IMR-90 (cell line): ENCODE data around the gene TFAP2E. TPM values are rescaled to one million over a fixed set of nuclear protein-coding genes. Genes with fewer than 3 reads are reported as not detected.

Experiments
- ATAC-seq: fragments of 200-7000 bp; cut with Tn5 transposase; 2 replicates; pipeline ENCODE4 v1.9.1; 2020; ENCODE audit warnings: low read depth, mild to moderate bottlenecking, moderate library complexity
- BruUV-seq: library from RNA; stranded (reverse); fragments of 400-500 nt; replicated peaks from 2 replicates; lab custom pipeline; 2021; lab: Mats Ljungman, UMichigan
- CTCF ChIA-PET: fragments of 300-600 bp; formaldehyde crosslinking; extraction: SDS; loops from one replicate; lab custom pipeline; 2021; ENCODE audit warnings: antibody characterized with exemption; lab: Yijun Ruan, JAX
- POLR2A ChIA-PET: fragments of 300-600 bp; sonication (Branson Sonifier 250); formaldehyde crosslinking; loops from one replicate; lab custom pipeline; 2022; ENCODE audit warnings: antibody characterized with exemption; ENCODE audit not compliant: unreplicated experiment; lab: Charles Lee
- DNase-seq: peaks from one replicate; pipeline ENCODE4 v3.0.0; 2013
- H2AFZ ChIP-seq: replicated peaks from 2 replicates; pipeline ENCODE3; 2013; ENCODE audit warnings: low read length, mild to moderate bottlenecking; ENCODE audit not compliant: poor library complexity
- H2AK5ac ChIP-seq: 2 replicates; pipeline ENCODE4 v1.6.1; 2013; ENCODE audit warnings: low read depth, low read length, inconsistent platforms
- H2AK9ac ChIP-seq: replicated peaks from 2 replicates; pipeline ENCODE3; 2013; ENCODE audit warnings: mild to moderate bottlenecking, low read depth, low read length, moderate library complexity; ENCODE audit not compliant: poor library complexity
- H2BK120ac ChIP-seq: 2 replicates; pipeline ENCODE4 v1.6.1; 2013; ENCODE audit warnings: low read depth, low read length, inconsistent platforms
- H2BK15ac ChIP-seq: 3 replicates; pipeline ENCODE4 v1.6.1; 2013; ENCODE audit warnings: low read depth, low read length, inconsistent platforms
- H2BK20ac ChIP-seq: 2 replicates; pipeline ENCODE4 v1.6.1; 2013; ENCODE audit warnings: low read depth, mild to moderate bottlenecking, inconsistent platforms, low read length, moderate library complexity
- H2BK5ac ChIP-seq: 2 replicates; pipeline ENCODE4 v1.6.1; 2013; ENCODE audit warnings: mild to moderate bottlenecking, low read depth, low read length, inconsistent platforms; ENCODE audit not compliant: poor library complexity, severe bottlenecking
- H3K14ac ChIP-seq: replicated peaks from 2 replicates; pipeline ENCODE4 v1.6.1; 2013; ENCODE audit warnings: low read depth, low read length, inconsistent platforms
- H3K18ac ChIP-seq: 2 replicates; pipeline ENCODE4 v1.6.1; 2013; ENCODE audit warnings: low read depth, low read length, control low read depth
- H3K23ac ChIP-seq: 2 replicates; pipeline ENCODE4 v1.6.1; 2013; ENCODE audit warnings: low read depth, low read length, inconsistent platforms
- H3K27ac ChIP-seq: 2 replicates; pipeline ENCODE4 v1.5.1; 2013; ENCODE audit warnings: mild to moderate bottlenecking, control low read depth, low read length; ENCODE audit not compliant: insufficient read depth
- H3K27me3 ChIP-seq: 2 replicates; pipeline ENCODE4 v1.6.1; 2013; ENCODE audit warnings: low read length; ENCODE audit not compliant: control insufficient read depth, insufficient read depth
- H3K36me3 ChIP-seq: 2 replicates; pipeline ENCODE4 v1.6.1; 2013; ENCODE audit warnings: low read length, mixed read lengths; ENCODE audit not compliant: control insufficient read depth, insufficient read depth
- H3K4ac ChIP-seq: 2 replicates; pipeline ENCODE4 v1.6.1; 2013; ENCODE audit warnings: low read depth, low read length, inconsistent platforms
- H3K4me1 ChIP-seq: 2 replicates; pipeline ENCODE4 v1.6.1; 2013; ENCODE audit warnings: low read length, mixed read lengths; ENCODE audit not compliant: control insufficient read depth, insufficient read depth
- H3K4me2 ChIP-seq: 2 replicates; pipeline ENCODE4 v1.6.1; 2013; ENCODE audit warnings: low read depth, mild to moderate bottlenecking, control low read depth, low read length, moderate library complexity
- H3K4me3 ChIP-seq: 2 replicates; pipeline ENCODE4 v1.5.1; 2013; ENCODE audit warnings: low read depth, mild to moderate bottlenecking, control low read depth, low read length, moderate library complexity; ENCODE audit not compliant: insufficient read depth
- H3K56ac ChIP-seq: 2 replicates; pipeline ENCODE4 v1.6.1; 2013; ENCODE audit warnings: low read length, inconsistent platforms; ENCODE audit not compliant: insufficient read depth; ENCODE audit errors: extremely low read depth
- H3K79me1 ChIP-seq, 2 experiments: 2 replicates each; pipeline ENCODE4 v1.6.1; 2013; ENCODE audit warnings: low read length in 2 of 2, inconsistent platforms in 1 of 2, low read depth in 1 of 2
- H3K9ac ChIP-seq: 2 replicates; pipeline ENCODE4 v1.6.1; 2013; ENCODE audit warnings: low read depth, low read length, control low read depth
- H3K9me1 ChIP-seq: 2 replicates; pipeline ENCODE4 v1.6.1; 2013; ENCODE audit warnings: low read length, inconsistent platforms; ENCODE audit not compliant: insufficient read depth
- H3K9me3 ChIP-seq: 2 replicates; pipeline ENCODE4 v1.6.1; 2013; ENCODE audit warnings: low read length; ENCODE audit not compliant: control insufficient read depth, insufficient read depth
- H4K20me1 ChIP-seq: 2 replicates; pipeline ENCODE4 v1.6.1; 2013; ENCODE audit warnings: low read length, inconsistent platforms; ENCODE audit not compliant: insufficient read depth
- H4K5ac ChIP-seq: 2 replicates; pipeline ENCODE4 v1.6.1; 2013; ENCODE audit warnings: mild to moderate bottlenecking, low read depth, low read length, control low read depth
- H4K8ac ChIP-seq, 2 experiments: 2 replicates each; pipeline ENCODE4 v1.6.1; 2013; ENCODE audit warnings: low read depth in 2 of 2, low read length in 2 of 2, control low read depth in 1 of 2, inconsistent platforms in 1 of 2
- H4K91ac ChIP-seq: 2 replicates; pipeline ENCODE4 v1.6.1; 2013; ENCODE audit warnings: low read depth, low read length, inconsistent platforms; ENCODE audit not compliant: insufficient read depth
- CHD1 ChIP-seq: IDR thresholded peaks from 2 replicates; pipeline ENCODE4 v1.6.1; 2012; ENCODE audit warnings: low read depth, low read length, improper control_type of control experiment
- FOS ChIP-seq: fragments of 150-350 bp; IDR thresholded peaks from 2 replicates; pipeline ENCODE4 v1.6.1; 2016; ENCODE audit warnings: low read depth, low read length
- MAFK ChIP-seq: IDR thresholded peaks from 2 replicates; pipeline ENCODE4 v1.6.1; 2012; ENCODE audit warnings: low read depth, low read length, improper control_type of control experiment
- MAZ ChIP-seq: IDR thresholded peaks from 2 replicates; pipeline ENCODE4 v1.6.1; 2012; ENCODE audit warnings: low read depth, mild to moderate bottlenecking, low read length, improper control_type of control experiment, moderate library complexity, borderline replicate concordance
- RAD21 ChIP-seq: IDR thresholded peaks from 2 replicates; pipeline ENCODE4 v1.6.1; 2012; ENCODE audit warnings: low read length, improper control_type of control experiment
- RFX5 ChIP-seq: IDR thresholded peaks from 2 replicates; pipeline ENCODE4 v1.8.0; 2012; ENCODE audit warnings: low read depth, mild to moderate bottlenecking, low read length, moderate library complexity
- SMC3 ChIP-seq: fragments of 150-350 bp; IDR thresholded peaks from 2 replicates; pipeline ENCODE4 v1.6.1; 2016; ENCODE audit warnings: low read depth, mild to moderate bottlenecking, antibody characterized with exemption, low read length, moderate library complexity
- WGBS, 2 experiments: methylation state at CpG; one replicate each; pipeline versions ENCODE4 v1.1.5 to v1.1.7; 2013; ENCODE audit warnings: missing lambda C conversion rate in 2 of 2; ENCODE audit not compliant: insufficient read length in 1 of 2; ENCODE audit errors: extremely low coverage in 2 of 2; 5-methylcytosine and 5-hydroxymethylcytosine counted together
- dilution Hi-C: fragments of 300-500 bp; cut with HindIII; formaldehyde crosslinking; loops from one replicate; pipeline ENCODE4 v1.14.3; 2018; ENCODE audit warnings: low sequenced_read_pairs; ENCODE audit not compliant: unreplicated experiment
- in situ Hi-C: fragments of 300-500 bp; cut with MboI; formaldehyde crosslinking; loops from 3 replicates; pipeline ENCODE4 v1.14.3; 2019; ENCODE audit warnings: low sequenced_read_pairs, inconsistent platforms, mixed read lengths
- intact Hi-C: fragments of 100-400 bp; cut with micrococcal nuclease; formaldehyde crosslinking; loops from 2 replicates; pipeline ENCODE4 v1.10.0; 2022
- polyA plus RNA-seq, 3 experiments: library from polyadenylated mRNA; depleted of rRNA; stranded (reverse); fragments of >200 nt; gene quantifications; 2 replicates each; pipeline ENCODE4 v1.2.3, GENCODE V29; 2012; ENCODE audit warnings: low replicate concordance in 1 of 3
- total RNA-seq: library from RNA; depleted of rRNA; stranded (reverse); fragments of >200 nt; gene quantifications from 2 replicates; pipeline ENCODE4 v1.2.3, GENCODE V29; 2012
- TF ChIP-seq, protein P1 (sequence below): conservative IDR thresholded peaks from 2 replicates; pipeline ENCODE4 v1.5.1; 2012; ENCODE audit warnings: mild to moderate bottlenecking, low read depth, low read length, improper control_type of control experiment
- TF ChIP-seq, protein P2 (sequence below): fragments of 150-350 bp; IDR thresholded peaks from 2 replicates; pipeline ENCODE4 v1.6.1; 2016; ENCODE audit warnings: low read depth, mild to moderate bottlenecking, low read length, moderate library complexity, borderline replicate concordance

TFAP2E gene
- total and polyA plus RNA-seq, 2 of the 4 experiments (the other 2 are of a cell fraction), result under 0.01 to 0.19 TPM

DNA sequence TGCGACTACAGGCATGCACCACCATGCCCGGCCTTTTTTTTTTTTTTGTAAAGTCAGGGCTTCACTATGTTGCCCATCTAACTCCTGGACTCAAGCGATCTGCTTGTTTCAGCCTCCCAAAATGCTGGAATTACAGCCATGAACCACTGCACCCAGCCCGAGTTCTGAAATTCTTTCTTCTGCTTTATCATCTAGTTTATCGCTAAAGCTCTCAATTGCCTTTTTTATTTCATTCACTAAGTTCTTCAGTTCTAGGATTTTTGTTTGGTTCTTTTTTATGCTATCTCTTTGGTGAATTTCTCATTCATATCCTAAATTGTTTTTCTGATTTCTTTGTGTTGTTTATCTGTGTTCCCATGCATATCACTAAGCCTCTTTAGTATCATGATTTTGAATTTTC lies 42.9 kb upstream of the TFAP2E start:
- no peak overlapping the region for H3K4me2 ChIP-seq
- H3K18ac ChIP-seq, result no peak overlapping the region
- H2BK15ac ChIP-seq, result no peak overlapping the region
- dilution Hi-C loops (no loop called here), intact Hi-C loops (no loop called here), in situ Hi-C loops (no loop called here)
- no peaks in the 10 kb centered on the region for H3K9me1 ChIP-seq
- TF ChIP-seq RFX5 (no peak), MAFK (no peak), SMC3 (no peak), RAD21 (no peak), MAZ (no peak), FOS (no peak), CHD1 (no peak)
- TF ChIP-seq, protein P1, sequence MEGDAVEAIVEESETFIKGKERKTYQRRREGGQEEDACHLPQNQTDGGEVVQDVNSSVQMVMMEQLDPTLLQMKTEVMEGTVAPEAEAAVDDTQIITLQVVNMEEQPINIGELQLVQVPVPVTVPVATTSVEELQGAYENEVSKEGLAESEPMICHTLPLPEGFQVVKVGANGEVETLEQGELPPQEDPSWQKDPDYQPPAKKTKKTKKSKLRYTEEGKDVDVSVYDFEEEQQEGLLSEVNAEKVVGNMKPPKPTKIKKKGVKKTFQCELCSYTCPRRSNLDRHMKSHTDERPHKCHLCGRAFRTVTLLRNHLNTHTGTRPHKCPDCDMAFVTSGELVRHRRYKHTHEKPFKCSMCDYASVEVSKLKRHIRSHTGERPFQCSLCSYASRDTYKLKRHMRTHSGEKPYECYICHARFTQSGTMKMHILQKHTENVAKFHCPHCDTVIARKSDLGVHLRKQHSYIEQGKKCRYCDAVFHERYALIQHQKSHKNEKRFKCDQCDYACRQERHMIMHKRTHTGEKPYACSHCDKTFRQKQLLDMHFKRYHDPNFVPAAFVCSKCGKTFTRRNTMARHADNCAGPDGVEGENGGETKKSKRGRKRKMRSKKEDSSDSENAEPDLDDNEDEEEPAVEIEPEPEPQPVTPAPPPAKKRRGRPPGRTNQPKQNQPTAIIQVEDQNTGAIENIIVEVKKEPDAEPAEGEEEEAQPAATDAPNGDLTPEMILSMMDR, result no peak
- TF ChIP-seq, protein P2, sequence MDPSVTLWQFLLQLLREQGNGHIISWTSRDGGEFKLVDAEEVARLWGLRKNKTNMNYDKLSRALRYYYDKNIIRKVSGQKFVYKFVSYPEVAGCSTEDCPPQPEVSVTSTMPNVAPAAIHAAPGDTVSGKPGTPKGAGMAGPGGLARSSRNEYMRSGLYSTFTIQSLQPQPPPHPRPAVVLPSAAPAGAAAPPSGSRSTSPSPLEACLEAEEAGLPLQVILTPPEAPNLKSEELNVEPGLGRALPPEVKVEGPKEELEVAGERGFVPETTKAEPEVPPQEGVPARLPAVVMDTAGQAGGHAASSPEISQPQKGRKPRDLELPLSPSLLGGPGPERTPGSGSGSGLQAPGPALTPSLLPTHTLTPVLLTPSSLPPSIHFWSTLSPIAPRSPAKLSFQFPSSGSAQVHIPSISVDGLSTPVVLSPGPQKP, result no peak
- no peak overlapping the region for H2AK9ac ChIP-seq
- no peak for ATAC-seq
- no peak overlapping the region for H2BK20ac ChIP-seq
- peaks cover 4% of the 10 kb centered on the region; the same call in 1 of the 2 replicates for H3K4me1 ChIP-seq
- ChIA-PET POLR2A (no interaction called here), CTCF (no interaction called here)
- no peak overlapping the region for H3K14ac ChIP-seq
- DNase-seq, result no peak
- no peak overlapping the region for H3K56ac ChIP-seq
- peaks cover 16 to 29% of the 10 kb centered on the region in 2 experiments for H3K79me1 ChIP-seq
- H3K36me3 ChIP-seq, result peaks cover 11% of the 10 kb centered on the region; the same call in 1 of the 2 replicates
- peaks cover 3% of the 10 kb centered on the region; the same call in 1 of the 2 replicates for H3K9me3 ChIP-seq
- H4K20me1 ChIP-seq, result no peaks in the 10 kb centered on the region; the same call in 1 of the 2 replicates
- no peak overlapping the region for H3K4ac ChIP-seq
- no peak overlapping the region for H4K91ac ChIP-seq
- H3K23ac ChIP-seq, result no peak overlapping the region
- H2AFZ ChIP-seq, result no peak overlapping the region
- H3K9ac ChIP-seq, result no peak overlapping the region
- no peaks in the 10 kb centered on the region for H3K27me3 ChIP-seq
- H4K8ac ChIP-seq, result no peak overlapping the region
- H3K27ac ChIP-seq, result no peak overlapping the region
- H3K4me3 ChIP-seq, result no peak overlapping the region
- no peak overlapping the region for H2BK120ac ChIP-seq
- WGBS, 2 experiments, result 67% methylated on average over 3 of the region's 5 CpGs; no CpG with 5 or more reads in 1 of the 2 experiments
- no TSS peak for BruUV-seq
- H2BK5ac ChIP-seq, result no peak overlapping the region
- H4K5ac ChIP-seq, result no peak overlapping the region
- H2AK5ac ChIP-seq, result no peak overlapping the region
